T follicular helper cell (primary cell): Measurements from ENCODE around the gene FNBP1L.
A peak's percentile ranks its signal among the peaks of the same experiment; 100 is the strongest.

Experiments used
- DNase-seq: peaks from one replicate; pipeline ENCODE4 v3.0.0-alpha.2; 2020; ENCODE audit warnings: low read depth
- total RNA-seq, 2 experiments: gene quantifications; one replicate each; lab custom pipeline; 2026; lab: John Stamatoyannopoulos, UW

The FNBP1L gene
- total RNA-seq: 5.9 to 21.8 reads per million in 2 experiments

DNA sequence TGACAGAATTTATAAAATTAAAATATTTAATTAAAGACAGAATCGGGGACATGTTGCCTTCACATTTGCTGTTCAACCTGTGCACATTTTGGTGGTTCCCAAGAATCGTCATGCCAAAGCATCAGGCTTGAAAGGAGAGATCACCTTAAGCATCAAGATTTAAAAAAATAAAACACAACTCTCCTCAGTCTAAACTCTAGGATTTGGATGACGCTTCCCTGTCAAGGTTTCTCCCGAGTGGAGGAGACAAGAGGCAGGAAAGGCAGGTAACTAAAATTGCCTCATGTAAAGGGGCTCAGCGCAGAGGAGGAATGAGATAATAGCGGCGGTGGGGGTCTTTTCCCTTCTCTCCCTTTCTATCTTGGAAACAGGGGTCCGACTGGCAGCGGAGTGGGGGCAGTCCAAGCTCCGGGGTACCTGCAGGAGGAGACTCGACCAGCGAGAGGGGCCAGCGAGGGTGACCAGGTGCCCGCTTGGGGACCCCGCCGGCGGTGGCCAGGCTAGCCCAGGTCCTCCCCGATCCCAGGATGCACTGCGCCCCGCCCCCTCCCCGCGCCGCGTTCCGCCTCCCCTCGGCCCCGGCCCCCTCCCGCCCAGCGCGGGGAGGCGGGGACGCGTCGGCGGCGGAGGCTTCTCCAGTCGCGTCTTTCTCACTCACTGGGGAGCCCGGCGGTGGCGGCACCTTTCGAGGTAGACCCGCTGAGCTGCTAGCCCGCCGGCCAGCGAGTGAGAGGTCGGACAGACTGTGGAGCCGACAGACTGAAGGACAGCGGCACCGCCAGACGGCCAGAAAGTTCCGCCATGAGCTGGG, at the start of gene FNBP1L:
FNBP1L (plus strand) TSS at position 638 of the 811 bp plus-strand sequence; CDS start at position 802, 164 bp downstream.
- DNase-seq: peak; percentile 29

- no peak for DNase-seq
These were observed 48.1 kb upstream of the FNBP1L start for GRCh38 chr1:93399781-93400180.

- DNase-seq: no peak
These were observed 39.7 kb upstream of the FNBP1L start for GRCh38 chr1:93408203-93408602.

- no peak for DNase-seq
These were observed 36.9 kb upstream of the FNBP1L start for GRCh38 chr1:93411000-93411399.

DNA sequence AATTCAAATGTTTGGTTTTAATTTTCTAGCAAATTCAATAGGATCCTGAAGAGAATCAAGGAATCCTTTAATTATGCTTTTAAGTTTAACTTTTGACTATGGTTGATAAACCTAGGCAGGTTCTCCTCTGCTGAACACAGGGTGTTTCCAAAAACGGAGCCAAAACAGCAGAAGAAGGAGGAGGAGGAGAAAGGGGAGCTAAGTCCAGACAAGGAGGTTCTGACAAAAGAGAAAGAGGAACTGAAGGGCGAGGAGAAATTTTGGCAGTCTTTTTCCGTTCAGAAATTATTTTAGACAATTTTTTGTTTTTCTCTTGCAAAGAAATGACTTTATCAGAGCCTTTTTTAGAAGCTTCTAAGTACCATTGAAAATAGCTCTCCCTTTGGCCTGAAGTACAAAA, 33.2 kb upstream of the FNBP1L start:
- DNase-seq: no peak

GRCh38 chr1:93415296-93415695, 32.6 kb upstream of the FNBP1L start:
- DNase-seq: no peak

- no peak for DNase-seq
These were observed 31.7 kb upstream of the FNBP1L start for GRCh38 chr1:93416183-93416582.

GRCh38 chr1:93419344-93419743, 28.6 kb upstream of the FNBP1L start:
- DNase-seq: no peak

- no peak for DNase-seq
These were observed 27.5 kb upstream of the FNBP1L start for GRCh38 chr1:93420400-93420799.

- no peak for DNase-seq
These were observed 21.7 kb upstream of the FNBP1L start for GRCh38 chr1:93426181-93426580.

DNA sequence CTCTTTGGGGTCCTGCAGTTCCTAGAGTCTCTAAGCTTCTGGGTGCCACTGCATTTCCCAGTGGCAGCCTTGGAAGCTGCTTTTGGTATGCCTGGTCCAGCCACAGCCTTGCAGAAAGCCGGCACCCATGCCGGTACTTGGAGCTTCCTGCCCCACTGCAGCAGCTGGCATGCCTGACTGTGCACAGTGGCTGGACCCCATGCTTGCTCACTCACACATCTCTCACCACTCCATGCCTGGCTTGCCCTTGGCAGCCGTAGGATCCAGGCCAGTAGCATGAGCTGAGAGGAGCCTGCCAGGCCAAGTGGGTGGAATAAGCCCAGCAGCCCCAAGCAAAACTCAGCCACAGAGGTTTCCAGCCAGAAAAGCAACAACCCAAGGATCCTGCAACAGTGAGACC, 20.3 kb upstream of the FNBP1L start:
- no peak for DNase-seq

GRCh38 chr1:93433407-93433961, 14.4 kb upstream of the FNBP1L start:
- DNase-seq: no peak

DNA sequence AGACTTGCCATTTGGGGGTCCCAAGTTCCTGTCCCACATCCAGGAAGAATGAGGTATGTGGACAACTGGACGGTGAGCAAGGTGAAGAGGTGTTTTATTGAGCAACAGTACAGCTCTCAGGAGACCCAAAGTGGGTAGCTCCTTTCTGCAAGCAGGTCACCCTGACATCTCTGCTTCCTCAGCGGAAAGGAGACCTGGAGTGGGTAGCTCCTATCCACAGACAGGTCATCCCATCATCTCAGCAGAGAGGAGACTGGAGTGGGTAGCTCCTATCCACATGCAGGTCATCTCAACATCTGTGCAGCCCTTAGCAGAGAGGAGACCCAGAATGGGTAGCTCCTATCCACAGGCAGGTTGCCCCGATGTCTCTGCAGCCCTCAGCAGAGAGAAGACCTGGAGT, 13.8 kb upstream of the FNBP1L start:
- no peak for DNase-seq

DNA sequence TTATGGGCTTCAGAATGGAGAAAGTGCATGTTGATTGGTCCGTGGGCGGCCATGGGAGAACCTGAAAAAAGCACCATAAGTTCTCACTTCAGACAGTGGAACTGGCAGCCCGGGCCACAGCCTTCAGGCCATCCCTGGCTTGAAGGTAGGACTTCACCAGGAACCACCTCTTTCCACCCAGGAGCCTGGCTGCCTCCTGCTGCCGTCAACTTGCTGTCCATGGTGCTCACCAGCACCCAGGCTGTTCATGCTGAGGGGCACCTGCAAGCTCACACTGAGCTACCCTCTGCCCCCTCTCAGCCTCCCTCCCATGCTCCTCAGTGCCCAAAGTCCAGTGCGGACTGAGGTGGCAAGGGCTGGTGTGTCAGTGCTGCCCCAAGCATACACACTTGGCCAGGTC, 12.9 kb upstream of the FNBP1L start:
- DNase-seq: no peak

GRCh38 chr1:93435443-93435842, 12.5 kb upstream of the FNBP1L start:
- no peak for DNase-seq

DNA sequence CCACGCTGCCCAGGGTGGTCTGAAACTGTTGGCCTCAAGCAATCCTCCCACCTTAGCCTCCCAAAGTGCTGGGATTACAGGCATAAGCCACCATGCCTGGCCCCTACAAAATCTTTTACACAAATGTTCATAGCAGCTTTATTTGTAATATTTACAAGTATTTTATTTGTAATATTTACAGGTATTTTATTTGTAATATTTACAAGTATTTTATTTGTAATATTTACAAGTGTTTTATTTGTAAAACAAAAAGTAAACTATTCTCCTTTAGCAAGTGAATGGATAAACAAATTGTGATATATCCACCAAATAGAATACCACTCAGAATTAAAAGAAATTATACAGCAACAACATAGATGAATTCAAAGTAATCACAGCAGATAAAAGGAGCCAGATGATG, 11.4 kb upstream of the FNBP1L start:
- DNase-seq: no peak

- DNase-seq: no peak
These were observed 9.8 kb upstream of the FNBP1L start for GRCh38 chr1:93437976-93438605.

DNA sequence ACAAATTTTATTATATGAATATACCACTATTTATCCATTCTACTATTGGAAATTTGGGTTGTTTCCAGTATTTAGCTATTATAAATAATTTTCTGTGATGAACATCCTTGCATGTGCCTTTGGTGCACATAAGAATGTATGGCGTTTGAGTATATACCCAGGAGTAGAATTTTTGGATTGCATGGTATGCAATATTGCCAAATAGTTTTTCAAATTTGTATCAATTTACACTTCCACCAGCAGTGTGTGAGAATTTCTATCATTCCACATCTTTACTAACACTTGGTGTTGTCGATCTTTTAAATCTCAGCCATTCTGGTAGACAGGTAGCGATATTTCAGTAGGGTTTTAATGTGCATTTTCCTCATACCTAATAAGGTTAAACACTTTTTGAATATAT, 9.2 kb upstream of the FNBP1L start:
- DNase-seq: no peak

GRCh38 chr1:93440272-93440671, 7.6 kb upstream of the FNBP1L start:
- DNase-seq: no peak

GRCh38 chr1:93440706-93441105, 7.2 kb upstream of the FNBP1L start:
- no peak for DNase-seq

DNA sequence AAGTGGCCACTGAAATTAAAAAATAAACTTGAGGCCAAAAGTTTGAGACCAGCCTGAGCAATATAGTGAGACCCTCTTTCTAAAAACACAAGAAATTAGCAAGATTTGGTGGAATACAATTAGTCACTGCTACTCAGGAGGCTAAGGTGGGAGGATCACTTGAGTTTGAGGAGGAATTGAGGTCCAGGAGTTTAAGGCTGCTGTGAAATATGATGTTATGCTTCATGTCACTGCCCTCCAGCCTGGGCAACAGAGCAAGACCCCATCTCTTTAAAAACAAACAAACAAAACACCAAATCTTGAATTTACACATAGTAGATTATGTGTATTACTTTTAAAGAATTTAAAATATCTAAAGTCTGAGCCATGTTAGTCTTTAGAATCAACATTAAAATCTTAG, 6.3 kb upstream of the FNBP1L start:
- DNase-seq: no peak

DNA sequence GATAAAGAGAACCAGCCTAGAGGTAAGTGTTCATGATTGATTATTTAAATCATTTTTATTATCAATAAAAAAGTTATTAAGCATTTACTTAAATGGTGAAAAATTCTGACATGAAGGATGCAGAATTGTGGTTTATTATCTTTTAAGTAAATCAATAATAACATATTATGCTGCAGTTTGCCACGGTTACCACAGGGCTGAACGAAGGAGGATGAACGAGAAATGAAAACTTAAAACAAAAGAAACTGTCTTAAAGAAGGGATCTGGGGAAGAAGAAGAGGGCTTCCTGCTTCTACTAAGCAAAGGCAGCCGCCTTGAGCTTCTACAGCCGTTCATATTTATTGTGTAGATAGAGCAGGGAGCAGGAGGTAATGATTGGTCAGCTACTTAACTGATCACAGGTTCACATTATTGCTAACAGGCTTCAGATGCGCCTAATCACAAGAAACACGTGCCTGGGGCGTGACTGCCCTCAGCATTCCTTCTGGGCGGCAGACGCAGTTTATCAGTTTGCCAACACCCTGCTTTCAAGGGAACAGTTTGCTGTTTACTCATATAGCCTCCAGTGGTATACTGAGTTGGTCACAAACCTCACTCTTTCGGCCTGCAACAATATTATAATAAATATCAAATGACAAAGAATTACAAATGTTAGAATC, 5.8 kb upstream of the FNBP1L start:
- DNase-seq: no peak

DNA sequence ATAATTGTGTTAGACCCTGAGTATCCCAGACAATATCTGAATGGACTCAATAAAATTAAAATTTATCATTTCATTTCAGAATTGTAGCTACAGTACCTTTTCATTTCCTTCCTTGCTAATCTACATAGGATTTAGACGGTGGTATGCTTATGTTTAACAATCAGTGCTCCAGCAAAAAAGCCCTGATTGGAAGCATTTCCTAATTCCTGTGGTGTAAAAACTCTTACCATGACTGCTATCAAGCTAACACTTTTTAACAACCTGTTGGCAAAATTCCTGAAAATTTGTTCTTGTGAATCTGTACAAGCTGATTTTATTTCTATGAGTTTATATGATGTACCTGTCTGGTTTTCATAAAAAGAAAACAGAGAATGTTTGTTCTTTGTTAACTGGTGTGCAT, 5.2 kb upstream of the FNBP1L start:
- DNase-seq: no peak
